Omental fat pad (tissue), 4 donors: ENCODE results near the gene SHOC2. TPM values are rescaled to one million over a fixed set of nuclear protein-coding genes. Genes with fewer than 3 reads are reported as not detected.

ENCODE experiments used
- ATAC-seq: fragments of 150-250 bp; one replicate; pipeline ENCODE4 v1.9.1; 2016; ENCODE audit warnings: mild to moderate bottlenecking, moderate library complexity; ENCODE audit not compliant: low FRiP score
- DNase-seq: peaks from one replicate; pipeline ENCODE4 v3.0.0-alpha.2; 2019; ENCODE audit warnings: low spot score
- total RNA-seq, 4 donors: library from RNA; depleted of rRNA; stranded (reverse); fragments of >200 nt; gene quantifications; one replicate each; pipeline ENCODE4 v1.1.0, GENCODE V29; 2016
- TF ChIP-seq, protein P1 (sequence below), 3 donors: fragments of 450-650 bp; IDR thresholded peaks; one replicate each; pipeline ENCODE4 v1.5.1; 2016 to 2017; ENCODE audit warnings: antibody characterized with exemption in 3 of 3, mild to moderate bottlenecking in 3 of 3, moderate library complexity in 2 of 3

The SHOC2 gene
- total RNA-seq, 4 donors from 2014 or later: 52.4 to 73.6 (median 67.6) TPM

DNA sequence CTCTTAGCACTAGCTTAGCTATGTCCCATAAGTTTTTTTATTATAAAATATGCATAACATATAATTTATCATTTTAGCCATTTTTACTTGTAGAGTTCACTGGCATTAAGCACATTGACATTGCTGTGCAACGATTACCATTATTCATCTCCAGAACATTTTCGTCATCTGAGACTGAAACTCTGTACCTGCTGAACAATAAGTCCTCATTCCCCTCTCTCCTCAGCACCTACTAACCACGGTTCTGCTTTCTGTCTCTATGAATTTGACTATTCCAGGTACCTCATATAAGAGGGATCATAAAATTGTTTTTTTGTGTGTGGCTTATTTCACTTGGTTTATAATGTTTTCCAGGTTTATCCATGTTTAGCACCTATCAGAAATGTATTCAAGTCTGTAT, 64.1 kb downstream of the SHOC2 start:
- ATAC-seq (no peak), DNase-seq (no peak)
- TF ChIP-seq, protein P1, sequence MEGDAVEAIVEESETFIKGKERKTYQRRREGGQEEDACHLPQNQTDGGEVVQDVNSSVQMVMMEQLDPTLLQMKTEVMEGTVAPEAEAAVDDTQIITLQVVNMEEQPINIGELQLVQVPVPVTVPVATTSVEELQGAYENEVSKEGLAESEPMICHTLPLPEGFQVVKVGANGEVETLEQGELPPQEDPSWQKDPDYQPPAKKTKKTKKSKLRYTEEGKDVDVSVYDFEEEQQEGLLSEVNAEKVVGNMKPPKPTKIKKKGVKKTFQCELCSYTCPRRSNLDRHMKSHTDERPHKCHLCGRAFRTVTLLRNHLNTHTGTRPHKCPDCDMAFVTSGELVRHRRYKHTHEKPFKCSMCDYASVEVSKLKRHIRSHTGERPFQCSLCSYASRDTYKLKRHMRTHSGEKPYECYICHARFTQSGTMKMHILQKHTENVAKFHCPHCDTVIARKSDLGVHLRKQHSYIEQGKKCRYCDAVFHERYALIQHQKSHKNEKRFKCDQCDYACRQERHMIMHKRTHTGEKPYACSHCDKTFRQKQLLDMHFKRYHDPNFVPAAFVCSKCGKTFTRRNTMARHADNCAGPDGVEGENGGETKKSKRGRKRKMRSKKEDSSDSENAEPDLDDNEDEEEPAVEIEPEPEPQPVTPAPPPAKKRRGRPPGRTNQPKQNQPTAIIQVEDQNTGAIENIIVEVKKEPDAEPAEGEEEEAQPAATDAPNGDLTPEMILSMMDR (IDR thresholded peaks at IDR 0.05): no peak

DNA sequence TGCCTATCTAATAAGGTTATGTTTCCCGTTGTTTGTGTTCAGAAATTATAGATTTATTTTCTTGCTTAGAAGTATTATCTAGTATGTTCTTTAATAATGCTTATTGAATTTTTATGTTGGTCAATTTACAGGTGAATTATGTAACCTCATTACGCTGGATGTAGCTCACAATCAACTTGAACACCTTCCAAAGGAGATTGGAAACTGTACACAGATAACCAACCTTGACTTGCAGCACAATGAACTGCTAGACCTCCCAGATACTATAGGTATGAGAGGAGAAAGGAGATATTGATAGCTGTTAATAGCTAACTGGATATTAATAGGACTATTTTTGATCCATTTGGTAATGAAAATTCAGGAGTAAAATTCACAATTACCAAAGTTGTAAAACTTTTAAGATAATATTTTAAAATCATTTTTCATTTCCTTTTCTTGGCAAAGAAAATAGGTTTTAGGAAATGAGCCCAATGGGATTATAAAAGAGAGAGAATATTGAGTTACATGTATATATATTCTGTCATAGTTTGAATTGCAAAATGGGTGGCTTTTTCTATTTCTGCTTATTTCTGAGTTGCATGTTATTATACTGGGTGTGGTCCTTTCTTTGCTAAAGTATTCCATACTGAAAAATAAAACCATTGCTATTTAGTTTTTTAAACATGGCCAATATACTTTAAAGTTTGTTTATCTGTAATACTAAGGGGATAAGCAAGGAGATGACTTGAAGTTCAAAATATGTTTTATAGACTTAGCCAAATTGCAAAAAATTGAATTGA, 66.3 kb downstream of the SHOC2 start:
- TF ChIP-seq, protein P1 (IDR thresholded peaks at IDR 0.05): no peak
- no peak for ATAC-seq
- no peak for DNase-seq

DNA sequence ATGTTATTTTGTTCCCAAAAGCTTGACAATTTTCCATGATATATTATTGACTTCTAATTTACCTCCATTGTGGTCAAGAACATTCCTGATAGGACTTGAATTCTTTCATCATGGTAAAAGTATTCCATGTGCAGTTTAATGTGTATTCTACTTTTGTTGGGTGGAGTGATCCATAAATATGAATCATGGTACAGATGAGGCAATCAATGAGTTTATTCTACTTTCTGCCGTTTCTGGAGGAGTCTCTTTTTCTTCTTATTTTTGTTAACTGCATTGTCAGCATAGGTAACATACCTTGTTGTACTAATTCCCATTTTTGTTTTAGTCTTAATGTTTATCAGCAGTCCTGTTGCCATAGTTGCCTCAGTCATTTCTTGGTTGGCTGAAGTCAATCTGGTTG, 69.6 kb downstream of the SHOC2 start:
- TF ChIP-seq, protein P1 (IDR thresholded peaks at IDR 0.05): no peak
- no peak for ATAC-seq
- DNase-seq: no peak

DNA sequence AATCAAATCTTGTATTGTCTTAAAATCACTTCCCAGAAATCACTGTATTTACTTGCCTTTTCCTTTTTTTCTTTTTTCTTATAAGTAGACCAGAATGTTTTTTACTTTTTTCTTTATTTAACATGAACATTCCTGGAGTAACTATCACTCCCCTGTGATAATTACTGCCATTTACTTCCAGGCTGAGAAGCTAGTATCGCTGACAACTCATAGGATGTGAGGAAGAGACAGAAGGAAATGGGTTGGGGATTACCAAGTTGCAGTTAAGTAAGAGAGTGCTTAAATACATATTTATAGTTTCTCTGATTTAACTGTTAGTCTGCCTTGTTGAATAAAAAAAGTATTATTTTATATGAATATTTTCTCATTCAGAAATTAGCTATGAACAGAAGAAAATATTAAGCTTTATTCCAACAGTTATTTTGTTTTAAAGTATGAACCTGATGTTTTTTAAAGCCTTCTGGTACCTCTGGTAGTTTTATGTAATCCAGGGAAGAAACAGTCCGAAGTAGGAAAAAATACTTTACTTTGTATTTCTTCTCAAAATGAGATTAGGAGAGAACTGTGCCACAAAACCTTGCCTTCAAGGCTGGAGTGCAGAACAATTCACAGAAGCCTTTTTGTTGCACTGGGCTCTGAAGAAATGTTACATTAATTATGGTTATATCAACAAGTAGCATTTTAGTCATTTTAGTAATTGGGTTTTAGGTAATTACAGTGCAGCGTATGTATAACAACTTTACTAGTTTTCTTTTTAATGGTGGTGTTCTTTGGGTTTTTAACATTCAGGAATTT, 72.8 kb downstream of the SHOC2 start:
- TF ChIP-seq, protein P1 (IDR thresholded peaks at IDR 0.05): no peak
- ATAC-seq: no peak
- DNase-seq: no peak

DNA sequence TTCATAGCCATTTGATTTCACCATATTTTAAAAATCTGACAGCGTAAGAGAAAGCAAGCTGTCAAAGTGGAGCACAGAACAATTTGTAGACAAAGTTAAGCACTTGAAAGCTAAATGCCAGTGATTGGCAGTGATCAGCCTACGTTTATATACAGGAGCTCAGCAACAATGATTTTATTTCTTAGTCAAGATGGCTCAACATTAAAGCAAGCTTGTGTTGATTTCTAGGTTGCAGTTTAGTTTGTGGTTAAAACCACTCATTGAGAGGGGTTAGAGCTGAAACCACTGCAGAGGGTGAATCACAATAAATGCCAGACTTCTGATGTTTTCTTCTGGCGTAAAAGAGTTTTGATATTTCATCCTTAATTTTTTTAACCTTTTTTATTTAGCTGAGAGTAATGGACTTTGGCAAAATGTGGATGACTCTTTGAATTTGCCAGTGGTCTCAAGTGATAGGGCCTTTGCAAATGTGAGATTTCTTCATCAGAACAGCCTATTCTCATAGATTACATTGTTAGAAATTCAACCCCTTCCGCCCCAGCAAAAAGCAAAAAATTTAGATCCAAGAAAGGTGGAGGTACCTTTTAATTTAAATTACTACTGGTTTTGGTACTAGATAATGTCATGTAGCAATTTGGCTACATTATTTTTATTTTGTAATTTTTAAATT, 73.8 kb downstream of the SHOC2 start:
- DNase-seq (no peak), ATAC-seq (no peak)
- TF ChIP-seq, protein P1 (IDR thresholded peaks at IDR 0.05): no peak

DNA sequence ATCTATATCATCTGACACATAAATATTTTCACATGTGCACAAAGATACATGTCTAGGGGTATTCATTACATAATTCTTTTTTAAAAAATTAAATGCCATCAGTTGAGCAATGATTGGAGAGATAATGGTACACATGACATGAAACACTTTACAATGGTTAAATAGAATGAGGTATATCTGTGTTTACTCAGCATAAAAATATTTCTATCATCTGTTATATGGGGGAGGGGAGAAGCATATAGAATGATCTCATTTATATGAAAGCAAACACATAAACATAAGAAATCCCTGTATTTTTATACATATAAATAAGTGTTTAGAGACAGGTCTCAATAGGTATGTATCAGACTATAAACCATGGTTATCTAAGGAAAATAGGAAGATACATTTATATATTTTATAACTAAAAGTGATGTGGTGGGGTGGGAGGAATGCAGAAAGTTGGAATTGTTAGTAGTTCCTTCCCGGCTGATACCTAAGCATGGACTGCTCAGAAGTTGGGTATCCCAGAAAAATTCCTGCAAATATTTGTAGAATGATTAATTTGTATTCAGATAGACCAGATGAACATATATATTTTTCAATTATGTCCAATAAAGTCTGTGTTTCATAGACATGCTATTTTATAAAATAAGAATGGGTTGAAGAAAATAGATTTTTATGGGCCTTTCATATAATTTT, 75.1 kb downstream of the SHOC2 start:
- DNase-seq (no peak), ATAC-seq (no peak)
- TF ChIP-seq, protein P1 (IDR thresholded peaks at IDR 0.05): no peak
